Measurements from ENCODE around the gene HGF. TPM values are rescaled to one million over a fixed set of nuclear protein-coding genes. Genes with fewer than 3 reads are reported as not detected.
"Not testable (repeated sequence)": the region's sequence is repeated elsewhere in the genome, so short reads cannot be mapped to it uniquely, and the experiment has no call there.

HGF gene
- total RNA-seq, result 4.7 TPM

DNA sequence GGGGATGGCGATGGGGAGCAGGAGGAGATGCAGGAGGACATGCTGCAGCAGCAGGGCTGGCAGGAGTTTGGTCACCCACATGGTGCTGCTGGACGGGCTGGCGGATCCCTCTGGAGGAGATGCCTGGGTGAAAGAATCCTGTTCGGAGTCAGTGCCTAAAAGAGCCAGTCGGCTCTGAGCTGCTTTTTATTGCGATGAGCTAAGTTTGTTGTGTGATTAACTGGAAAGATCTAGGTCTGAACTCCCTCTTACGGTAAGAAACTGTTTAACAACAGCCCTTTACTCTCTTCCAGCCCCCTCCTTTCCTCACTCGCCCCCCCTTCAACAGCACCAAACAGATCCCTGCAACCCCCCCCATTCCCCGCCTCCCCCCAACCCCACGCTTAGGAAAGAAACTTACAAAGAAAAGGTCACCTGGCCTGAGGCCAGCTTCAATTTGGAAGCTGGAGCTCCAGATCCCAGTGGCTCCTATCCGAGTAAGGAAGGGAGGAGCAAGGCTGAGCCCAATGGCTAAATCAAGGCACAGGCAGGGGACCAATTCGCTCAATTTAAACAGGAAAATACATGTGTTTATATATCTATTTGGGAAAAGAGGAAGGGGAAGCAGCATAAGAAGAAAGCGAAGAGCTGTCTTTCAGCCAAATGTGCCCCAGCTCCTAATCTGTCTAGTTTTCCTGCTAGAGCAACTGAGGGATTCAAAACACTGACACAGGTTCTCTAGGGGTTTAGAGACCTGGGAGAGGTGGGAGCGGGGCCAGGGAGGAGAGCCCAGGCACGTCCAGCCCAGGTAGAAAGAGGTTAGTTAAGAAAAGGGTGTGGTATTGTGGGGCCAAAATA, at the start of gene HGF:
Gene HGF (minus strand): TSS at position 157 of the 837 bp plus-strand sequence. CDS start 76 bp downstream, at position 81.
- peak within 1 kb of the TSS; percentile 35 to 79 (median 53) for H3K4me3 ChIP-seq (ENCODE audit: low read length in 3 of 3)
- H3K27me3 ChIP-seq (ENCODE audit: control insufficient read depth in 3 of 3, insufficient read depth in 3 of 3, low read length in 3 of 3), result peaks cover 0 to 2% (median 0%) of the 10 kb centered on the region in 3 donors
- H3K9me3 ChIP-seq (ENCODE audit: control insufficient read depth in 3 of 3, low read length in 3 of 3), result no peaks in the 10 kb centered on the region
- peak within 1 kb of the TSS in 2 of 3 donors; percentile 25 to 54 for H3K9ac ChIP-seq (ENCODE audit: low read depth in 1 of 3, low read length in 3 of 3)
- H3K27ac ChIP-seq (ENCODE audit: low read depth, low read length), result peak within 1 kb of the TSS; percentile 51
- no peaks in the 10 kb centered on the region for H3K36me3 ChIP-seq (ENCODE audit: control insufficient read depth in 3 of 3, insufficient read depth in 3 of 3, low read length in 3 of 3)
- peaks cover 0 to 3% (median 2%) of the 10 kb centered on the region in 3 donors for H3K4me1 ChIP-seq (ENCODE audit: control insufficient read depth in 3 of 3, insufficient read depth in 3 of 3, low read length in 3 of 3)

DNA sequence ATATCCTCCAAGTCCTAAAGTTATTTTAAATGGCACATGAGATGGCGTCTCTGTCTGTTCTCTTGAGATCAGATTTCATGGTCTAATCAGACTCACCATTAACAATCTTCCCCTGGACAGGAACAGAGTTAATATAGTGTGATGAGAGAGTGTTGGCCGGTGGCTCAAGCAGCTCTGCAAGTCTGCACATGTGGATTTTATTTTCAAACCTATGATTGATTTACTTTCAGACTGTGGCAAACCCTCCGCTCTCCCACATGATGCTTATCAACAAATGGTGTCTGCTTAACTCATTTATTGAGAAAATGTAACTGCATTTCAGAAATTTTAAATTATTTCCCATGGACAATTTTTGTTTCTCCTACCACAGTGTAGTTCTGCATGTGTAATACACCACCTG, 46.5 kb upstream of the HGF start:
- no peak overlapping the region for H3K4me3 ChIP-seq (ENCODE audit: low read length in 3 of 3)
- H3K36me3 ChIP-seq (ENCODE audit: control insufficient read depth in 3 of 3, insufficient read depth in 3 of 3, low read length in 3 of 3), result no peaks in the 10 kb centered on the region
- no peak overlapping the region for H3K9ac ChIP-seq (ENCODE audit: low read depth in 1 of 3, low read length in 3 of 3)
- H3K9me3 ChIP-seq (ENCODE audit: control insufficient read depth in 3 of 3, low read length in 3 of 3), result no peaks in the 10 kb centered on the region
- no peak overlapping the region for H3K27ac ChIP-seq (ENCODE audit: low read depth, low read length)
- no peaks in the 10 kb centered on the region for H3K27me3 ChIP-seq (ENCODE audit: control insufficient read depth in 3 of 3, insufficient read depth in 3 of 3, low read length in 3 of 3)
- no peaks in the 10 kb centered on the region for H3K4me1 ChIP-seq (ENCODE audit: control insufficient read depth in 3 of 3, insufficient read depth in 3 of 3, low read length in 3 of 3)

DNA sequence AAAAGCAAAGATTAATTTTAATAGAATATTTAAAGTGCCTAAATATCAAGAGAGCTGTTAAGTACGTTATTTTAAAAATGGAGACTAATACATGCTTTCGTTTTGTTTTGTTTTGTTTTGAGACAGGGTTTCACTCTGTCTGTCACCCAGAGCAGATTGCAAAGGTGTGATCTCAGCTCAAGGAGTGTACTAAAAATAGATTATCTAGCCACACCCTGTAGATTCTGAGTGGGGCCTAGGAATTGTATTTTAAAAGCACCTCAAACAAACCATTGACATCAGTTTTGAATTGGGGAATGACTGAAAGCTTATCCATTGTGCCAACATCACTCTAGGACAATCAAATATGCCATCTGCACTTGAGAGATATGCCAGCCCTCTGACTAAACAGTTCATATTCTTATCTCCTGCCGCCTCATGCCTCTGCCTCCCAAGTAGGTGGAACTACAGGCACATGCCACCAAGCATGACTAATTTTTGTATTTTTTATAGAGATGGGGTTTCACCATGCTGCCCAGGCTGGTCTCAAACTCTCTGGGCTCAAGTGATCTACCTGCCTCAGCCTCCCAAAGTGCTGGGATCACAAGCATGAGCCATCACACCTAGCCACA, 43.1 kb upstream of the HGF start:
- not testable (repeated sequence) for H3K9me3 ChIP-seq (ENCODE audit: control insufficient read depth in 3 of 3, low read length in 3 of 3); H3K36me3 ChIP-seq (ENCODE audit: control insufficient read depth in 3 of 3, insufficient read depth in 3 of 3, low read length in 3 of 3); H3K27me3 ChIP-seq (ENCODE audit: control insufficient read depth in 3 of 3, insufficient read depth in 3 of 3, low read length in 3 of 3); H3K4me3 ChIP-seq (ENCODE audit: low read length in 3 of 3); H3K27ac ChIP-seq (ENCODE audit: low read depth, low read length); H3K4me1 ChIP-seq (ENCODE audit: control insufficient read depth in 3 of 3, insufficient read depth in 3 of 3, low read length in 3 of 3); H3K9ac ChIP-seq (ENCODE audit: low read depth in 1 of 3, low read length in 3 of 3)

DNA sequence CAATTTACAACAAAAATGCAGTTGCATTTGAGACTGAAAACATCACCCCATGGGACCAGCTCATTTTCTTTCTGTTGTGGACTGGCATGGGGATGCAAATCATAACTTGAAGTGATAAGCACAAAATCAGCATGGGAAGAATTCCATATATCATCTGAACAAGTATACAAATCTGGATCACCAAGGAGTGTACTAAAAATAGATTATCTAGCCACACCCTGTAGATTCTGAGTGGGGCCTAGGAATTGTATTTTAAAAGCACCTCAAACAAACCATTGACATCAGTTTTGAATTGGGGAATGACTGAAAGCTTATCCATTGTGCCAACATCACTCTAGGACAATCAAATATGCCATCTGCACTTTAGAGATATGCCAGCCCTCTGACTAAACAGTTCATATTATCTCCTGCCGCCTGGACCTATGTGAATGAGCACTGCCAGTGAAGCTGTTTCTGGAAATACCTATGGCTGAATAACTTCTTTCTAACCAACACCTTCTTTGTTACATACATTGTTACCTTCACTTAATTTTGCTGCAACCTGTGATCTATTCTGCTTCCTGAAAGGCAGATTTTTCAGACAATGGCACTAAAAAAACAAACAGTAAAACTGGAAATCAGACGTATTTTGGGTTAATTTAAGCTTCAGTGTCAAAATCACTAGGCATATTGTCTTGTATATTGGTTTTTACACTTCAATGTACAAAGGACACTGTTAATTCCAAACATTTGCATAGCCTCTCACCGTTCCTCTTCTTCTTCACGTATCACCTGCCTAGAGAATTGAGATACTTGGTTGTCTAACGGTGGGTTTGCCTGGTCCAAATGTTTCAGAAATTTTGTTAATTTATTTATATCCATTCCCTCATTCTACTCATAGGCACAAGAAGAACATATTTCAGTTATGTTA, 42.4 kb upstream of the HGF start:
- Histone ChIP-seq H3K4me3 (ENCODE audit: low read length in 3 of 3) (no peak overlapping the region), H3K27ac (ENCODE audit: low read depth, low read length) (no peak overlapping the region), H3K4me1 (ENCODE audit: control insufficient read depth in 3 of 3, insufficient read depth in 3 of 3, low read length in 3 of 3) (no peaks in the 10 kb centered on the region), H3K36me3 (ENCODE audit: control insufficient read depth in 3 of 3, insufficient read depth in 3 of 3, low read length in 3 of 3) (no peaks in the 10 kb centered on the region), H3K27me3 (ENCODE audit: control insufficient read depth in 3 of 3, insufficient read depth in 3 of 3, low read length in 3 of 3) (no peaks in the 10 kb centered on the region), H3K9me3 (ENCODE audit: control insufficient read depth in 3 of 3, low read length in 3 of 3) (no peaks in the 10 kb centered on the region), H3K9ac (ENCODE audit: low read depth in 1 of 3, low read length in 3 of 3) (no peak overlapping the region)

DNA sequence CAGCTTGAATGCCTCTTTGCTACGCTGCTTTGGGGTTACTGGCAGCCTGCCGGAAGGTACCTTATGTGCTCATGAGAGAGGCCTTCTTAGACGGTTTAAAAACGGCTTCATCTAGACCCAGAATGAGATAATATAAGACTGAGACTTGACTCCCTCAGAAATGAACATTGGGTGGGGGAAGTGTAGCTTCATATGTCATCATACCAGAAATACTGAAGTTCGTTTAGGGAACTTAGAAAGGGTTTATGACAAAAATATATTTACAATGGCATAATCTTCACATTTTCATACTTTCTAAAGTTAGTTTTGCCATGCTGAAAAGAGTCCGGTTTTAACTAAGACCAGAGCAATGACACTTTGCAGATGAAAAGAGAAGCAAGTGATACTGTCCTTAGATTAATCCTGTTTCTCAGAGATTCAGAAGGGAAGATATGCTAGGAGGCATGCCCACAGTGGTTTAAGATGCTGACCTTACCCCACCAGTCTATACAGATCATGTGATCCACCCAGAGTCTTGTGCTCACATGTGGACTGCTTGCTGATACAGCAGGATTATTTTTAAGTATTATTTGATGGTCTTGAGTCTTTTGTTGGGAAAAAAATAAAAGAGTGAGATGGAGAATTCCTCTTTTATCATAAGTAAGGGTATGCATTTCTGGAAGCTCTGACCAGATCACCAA, 40.8 kb upstream of the HGF start:
- H3K4me3 ChIP-seq (ENCODE audit: low read length in 3 of 3), result no peak overlapping the region
- H3K9ac ChIP-seq (ENCODE audit: low read depth in 1 of 3, low read length in 3 of 3), result no peak overlapping the region
- no peaks in the 10 kb centered on the region for H3K4me1 ChIP-seq (ENCODE audit: control insufficient read depth in 3 of 3, insufficient read depth in 3 of 3, low read length in 3 of 3)
- no peaks in the 10 kb centered on the region for H3K36me3 ChIP-seq (ENCODE audit: control insufficient read depth in 3 of 3, insufficient read depth in 3 of 3, low read length in 3 of 3)
- H3K27me3 ChIP-seq (ENCODE audit: control insufficient read depth in 3 of 3, insufficient read depth in 3 of 3, low read length in 3 of 3), result no peaks in the 10 kb centered on the region
- peak overlapping the region; percentile 42 for H3K27ac ChIP-seq (ENCODE audit: low read depth, low read length)
- no peaks in the 10 kb centered on the region for H3K9me3 ChIP-seq (ENCODE audit: control insufficient read depth in 3 of 3, low read length in 3 of 3)

DNA sequence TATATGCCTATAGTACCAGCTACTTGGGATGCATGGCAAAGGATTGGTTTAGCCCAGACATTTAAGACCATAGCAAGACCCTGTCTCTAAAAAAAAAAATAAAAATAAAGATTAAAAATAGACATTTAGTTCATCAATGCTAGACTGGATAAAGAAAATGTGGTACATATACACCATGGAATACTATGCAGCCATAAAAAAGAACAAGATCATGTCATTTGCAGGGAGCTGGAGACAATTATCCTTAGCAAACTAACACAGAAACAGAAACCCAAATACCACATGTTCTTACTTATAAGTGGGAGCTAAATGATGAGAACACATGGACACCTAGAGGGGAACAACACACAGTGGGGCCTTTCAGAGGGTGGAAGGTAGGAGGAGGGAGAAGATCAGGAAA, 38.5 kb upstream of the HGF start:
- not testable (repeated sequence) for H3K9me3 ChIP-seq (ENCODE audit: control insufficient read depth in 3 of 3, low read length in 3 of 3); H3K4me3 ChIP-seq (ENCODE audit: low read length in 3 of 3); H3K36me3 ChIP-seq (ENCODE audit: control insufficient read depth in 3 of 3, insufficient read depth in 3 of 3, low read length in 3 of 3); H3K4me1 ChIP-seq (ENCODE audit: control insufficient read depth in 3 of 3, insufficient read depth in 3 of 3, low read length in 3 of 3); H3K27ac ChIP-seq (ENCODE audit: low read depth, low read length); H3K9ac ChIP-seq (ENCODE audit: low read depth in 1 of 3, low read length in 3 of 3); H3K27me3 ChIP-seq (ENCODE audit: control insufficient read depth in 3 of 3, insufficient read depth in 3 of 3, low read length in 3 of 3)

DNA sequence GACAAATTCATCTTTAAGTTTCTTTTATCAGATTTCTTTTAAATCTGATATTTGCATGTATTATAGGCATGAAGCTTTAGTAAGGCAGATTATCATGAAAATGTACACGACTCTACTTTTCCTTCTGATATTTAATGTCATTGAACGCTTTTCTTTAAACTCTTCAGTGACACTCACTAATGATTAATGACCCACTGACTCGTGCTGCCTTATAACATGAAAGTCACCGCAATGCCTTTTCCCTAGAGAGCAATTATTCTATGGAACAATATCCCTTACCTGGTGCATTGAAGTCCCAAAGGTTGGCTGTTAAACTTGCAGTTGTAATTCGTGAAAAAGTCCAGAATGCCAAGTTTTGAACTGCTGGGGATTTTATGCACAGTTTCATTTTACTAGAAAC, 33.4 kb upstream of the HGF start:
- no peaks in the 10 kb centered on the region for H3K9me3 ChIP-seq (ENCODE audit: control insufficient read depth in 3 of 3, low read length in 3 of 3)
- H3K4me1 ChIP-seq (ENCODE audit: control insufficient read depth in 3 of 3, insufficient read depth in 3 of 3, low read length in 3 of 3), result no peaks in the 10 kb centered on the region
- H3K27ac ChIP-seq (ENCODE audit: low read depth, low read length), result no peak overlapping the region
- no peaks in the 10 kb centered on the region for H3K36me3 ChIP-seq (ENCODE audit: control insufficient read depth in 3 of 3, insufficient read depth in 3 of 3, low read length in 3 of 3)
- H3K4me3 ChIP-seq (ENCODE audit: low read length in 3 of 3), result no peak overlapping the region
- H3K9ac ChIP-seq (ENCODE audit: low read depth in 1 of 3, low read length in 3 of 3), result no peak overlapping the region
- H3K27me3 ChIP-seq (ENCODE audit: control insufficient read depth in 3 of 3, insufficient read depth in 3 of 3, low read length in 3 of 3), result no peaks in the 10 kb centered on the region

DNA sequence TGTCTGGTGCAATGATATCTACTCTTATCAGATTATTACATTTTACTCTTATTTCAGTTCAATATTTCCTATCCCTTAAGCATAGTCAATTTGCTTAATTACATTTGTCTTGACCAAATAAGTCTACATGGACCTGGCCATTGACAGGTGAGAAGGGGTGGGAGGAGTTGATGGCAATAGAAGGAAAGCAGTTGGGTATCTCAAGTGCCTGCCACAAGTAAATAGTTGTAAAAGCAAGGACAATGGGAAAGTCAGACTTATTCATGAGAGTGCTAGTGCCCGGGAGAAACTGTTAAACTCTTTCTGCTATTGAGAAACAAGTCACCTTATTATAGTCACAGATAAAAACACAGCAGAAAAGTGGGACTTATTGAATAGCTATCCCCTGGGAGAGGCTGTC, 32.4 kb upstream of the HGF start:
- H3K9me3 ChIP-seq (ENCODE audit: control insufficient read depth in 3 of 3, low read length in 3 of 3), result no peaks in the 10 kb centered on the region
- H3K4me1 ChIP-seq (ENCODE audit: control insufficient read depth in 3 of 3, insufficient read depth in 3 of 3, low read length in 3 of 3), result no peaks in the 10 kb centered on the region
- no peaks in the 10 kb centered on the region for H3K27me3 ChIP-seq (ENCODE audit: control insufficient read depth in 3 of 3, insufficient read depth in 3 of 3, low read length in 3 of 3)

DNA sequence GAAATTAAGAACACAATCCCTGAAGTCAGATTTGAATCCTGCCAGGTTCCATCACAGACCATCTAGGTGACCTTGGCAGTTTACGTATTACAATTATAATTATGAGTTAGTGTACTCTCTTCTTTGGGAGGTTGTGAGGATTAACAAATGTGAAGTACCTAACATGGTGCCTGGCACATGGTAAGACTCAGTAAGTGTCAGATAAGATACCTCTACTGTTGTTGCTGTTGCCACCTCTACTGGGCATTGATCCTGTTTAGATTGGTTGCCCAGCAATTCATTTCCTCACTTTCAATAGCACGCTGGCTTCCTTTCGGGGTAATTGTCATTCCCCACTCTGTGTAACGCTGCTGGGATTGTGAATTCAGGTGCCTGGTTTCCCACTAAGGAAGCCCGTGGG, 31.7 kb upstream of the HGF start:
- Histone ChIP-seq H3K36me3 (ENCODE audit: control insufficient read depth in 3 of 3, insufficient read depth in 3 of 3, low read length in 3 of 3) (no peaks in the 10 kb centered on the region), H3K4me1 (ENCODE audit: control insufficient read depth in 3 of 3, insufficient read depth in 3 of 3, low read length in 3 of 3) (no peaks in the 10 kb centered on the region), H3K27me3 (ENCODE audit: control insufficient read depth in 3 of 3, insufficient read depth in 3 of 3, low read length in 3 of 3) (no peaks in the 10 kb centered on the region), H3K27ac (ENCODE audit: low read depth, low read length) (no peak overlapping the region), H3K9me3 (ENCODE audit: control insufficient read depth in 3 of 3, low read length in 3 of 3) (no peaks in the 10 kb centered on the region), H3K9ac (ENCODE audit: low read depth in 1 of 3, low read length in 3 of 3) (no peak overlapping the region), H3K4me3 (ENCODE audit: low read length in 3 of 3) (no peak overlapping the region)

More for the DNA sequence above, 32.4 kb upstream of the HGF start:
- Histone ChIP-seq H3K4me3 (ENCODE audit: low read length in 3 of 3) (no peak overlapping the region), H3K27ac (ENCODE audit: low read depth, low read length) (no peak overlapping the region), H3K36me3 (ENCODE audit: control insufficient read depth in 3 of 3, insufficient read depth in 3 of 3, low read length in 3 of 3) (no peaks in the 10 kb centered on the region), H3K9ac (ENCODE audit: low read depth in 1 of 3, low read length in 3 of 3) (no peak overlapping the region)
